HFFc6 (cell line): ENCODE measurements around the gene FOXJ2. TPM values are rescaled to one million over a fixed set of nuclear protein-coding genes. Genes with fewer than 3 reads are reported as not detected.

ENCODE experiments used
- DNase-seq: peaks from one replicate; pipeline ENCODE4 v3.0.0-alpha.2; 2018
- H3K27ac Mint-ChIP-seq: 2 replicates; pipeline ENCODE4 v1.8.0; 2020; ENCODE audit warnings: mild to moderate bottlenecking, mixed read lengths
- H3K27me3 Mint-ChIP-seq: 2 replicates; pipeline ENCODE4 v1.8.0; 2021; ENCODE audit warnings: mild to moderate bottlenecking, moderate library complexity, mixed read lengths; ENCODE audit not compliant: insufficient read depth
- H3K36me3 Mint-ChIP-seq: 2 replicates; pipeline ENCODE4 v1.8.0; 2021; ENCODE audit warnings: low read depth, mixed read lengths
- H3K4me1 Mint-ChIP-seq: 2 replicates; pipeline ENCODE4 v1.8.0; 2020; ENCODE audit warnings: low read depth, mixed read lengths
- H3K4me3 Mint-ChIP-seq: 2 replicates; pipeline ENCODE4 v1.8.0; 2020; ENCODE audit warnings: mild to moderate bottlenecking, moderate library complexity, mixed read lengths
- H3K9me3 Mint-ChIP-seq: 2 replicates; pipeline ENCODE4 v1.8.0; 2020; ENCODE audit warnings: mild to moderate bottlenecking, mixed read lengths
- CTCF ChIP-seq: fragments of 200-600 bp; sonication (generic); IDR thresholded peaks from 2 replicates; pipeline ENCODE4 v1.5.0; 2021; ENCODE audit warnings: antibody characterized with exemption, mild to moderate bottlenecking
- total RNA-seq, 6 experiments: library from RNA; stranded (reverse); fragmentation: NEBNext Ultra II Directional; extraction: Animal tissue kit (Norgen Biotek cat#: 25700); gene quantifications; 2 replicates in 1 of 6; 3 replicates in 5 of 6; pipeline ENCODE4 v1.2.3, GENCODE V29; 2021

The FOXJ2 gene
- total RNA-seq, 6 experiments from 2014 or later, result 15.3 to 17.5 (median 15.9) TPM

GRCh38 chr12:8038659-8039114, 6.2 kb downstream of the FOXJ2 start:
- Mint-ChIP-seq H3K9me3 (no peaks in the 10 kb centered on the region), H3K27me3 (no peaks in the 10 kb centered on the region; the same call in 1 of the 2 replicates), H3K4me1 (peaks cover 58% of the 10 kb centered on the region), H3K4me3 (peak overlapping the region; percentile 67), H3K27ac (peak overlapping the region; percentile 35), H3K36me3 (peaks cover 5% of the 10 kb centered on the region; the same call in 1 of the 2 replicates)
- no peak for TF ChIP-seq CTCF
- DNase-seq, result peak; percentile 75

GRCh38 chr12:8040791-8041190, 8.3 kb downstream of the FOXJ2 start:
- peaks cover 16% of the 10 kb centered on the region for H3K36me3 Mint-ChIP-seq
- DNase-seq, result no peak
- no peaks in the 10 kb centered on the region; the same call in 1 of the 2 replicates for H3K27me3 Mint-ChIP-seq
- no peaks in the 10 kb centered on the region for H3K9me3 Mint-ChIP-seq
- H3K27ac Mint-ChIP-seq, result no peak overlapping the region
- no peak for TF ChIP-seq CTCF
- no peak overlapping the region for H3K4me3 Mint-ChIP-seq
- H3K4me1 Mint-ChIP-seq, result peaks cover 38% of the 10 kb centered on the region

GRCh38 chr12:8045952-8046944, 13.7 kb downstream of the FOXJ2 start:
- TF ChIP-seq CTCF, result peak; percentile 94
- Mint-ChIP-seq H3K27me3 (no peaks in the 10 kb centered on the region), H3K4me1 (peaks cover 22% of the 10 kb centered on the region), H3K4me3 (no peak overlapping the region), H3K36me3 (peaks cover 44% of the 10 kb centered on the region), H3K27ac (no peak overlapping the region; the same call in 1 of the 2 replicates), H3K9me3 (no peaks in the 10 kb centered on the region)
- DNase-seq, result peak; percentile 63

GRCh38 chr12:8047842-8048241, 15.3 kb downstream of the FOXJ2 start:
- Mint-ChIP-seq H3K4me3 (no peak overlapping the region), H3K36me3 (peaks cover 52% of the 10 kb centered on the region), H3K27ac (no peak overlapping the region), H3K27me3 (no peaks in the 10 kb centered on the region), H3K9me3 (no peaks in the 10 kb centered on the region), H3K4me1 (peaks cover 22% of the 10 kb centered on the region)
- TF ChIP-seq CTCF, result no peak
- no peak for DNase-seq

GRCh38 chr12:8048906-8049305, 16.4 kb downstream of the FOXJ2 start:
- H3K4me1 Mint-ChIP-seq, result peaks cover 22% of the 10 kb centered on the region
- H3K36me3 Mint-ChIP-seq, result peaks cover 54% of the 10 kb centered on the region
- peak; percentile 11 for DNase-seq
- H3K27me3 Mint-ChIP-seq, result no peaks in the 10 kb centered on the region
- no peaks in the 10 kb centered on the region for H3K9me3 Mint-ChIP-seq
- H3K4me3 Mint-ChIP-seq, result no peak overlapping the region
- H3K27ac Mint-ChIP-seq, result peak overlapping the region; percentile 28
- no peak for TF ChIP-seq CTCF
